H1 (cell line): ENCODE results near the gene NTN5. TPM values are rescaled to one million over a fixed set of nuclear protein-coding genes. Genes with fewer than 3 reads are reported as not detected.

Experiments
- CTCF ChIA-PET: fragments of 300-600 bp; sonication (Branson Sonifier 250); formaldehyde crosslinking; loops from one replicate; lab custom pipeline; 2021; ENCODE audit not compliant: partially characterized antibody; lab: Charles Lee
- POLR2A ChIA-PET: fragments of 300-600 bp; sonication (Branson Sonifier 250); formaldehyde crosslinking; loops from one replicate; lab custom pipeline; 2021; ENCODE audit warnings: inconsistent platforms; ENCODE audit not compliant: partially characterized antibody; lab: Charles Lee
- DNase-seq, 2 experiments: peaks; one replicate each; pipeline versions ENCODE4 v3.0.0 to v3.0.0-alpha.2; 2010 to 2022; ENCODE audit warnings: low spot score in 2 of 2, low read depth in 1 of 2, mixed read lengths in 1 of 2
- FAIRE-seq: peaks from 2 replicates; lab custom pipeline; 2011; peaks lifted over from hg19 to GRCh38; lab: Jason Lieb, UNC
- H2AFZ ChIP-seq: 2 replicates; pipeline ENCODE4 v1.8.1; 2012; ENCODE audit warnings: low read length, inconsistent platforms
- H2AK5ac ChIP-seq: 2 replicates; pipeline ENCODE4 v1.6.1; 2013; ENCODE audit warnings: low read depth, low read length
- H2BK120ac ChIP-seq: replicated peaks from 2 replicates; pipeline ENCODE3; 2013; ENCODE audit warnings: low read depth, low read length, inconsistent platforms
- H2BK12ac ChIP-seq: 2 replicates; pipeline ENCODE4 v1.6.1; 2013; ENCODE audit warnings: low read depth, low read length
- H2BK15ac ChIP-seq: 2 replicates; pipeline ENCODE4 v1.6.1; 2013; ENCODE audit warnings: low read length
- H2BK20ac ChIP-seq: 2 replicates; pipeline ENCODE4 v1.6.1; 2013; ENCODE audit warnings: low read length
- H2BK5ac ChIP-seq: 2 replicates; pipeline ENCODE4 v1.6.1; 2013; ENCODE audit warnings: low read depth, low read length
- H3K14ac ChIP-seq: 2 replicates; pipeline ENCODE4 v1.6.1; 2013; ENCODE audit warnings: inconsistent platforms; ENCODE audit not compliant: insufficient read length
- H3K18ac ChIP-seq: 2 replicates; pipeline ENCODE4 v1.6.1; 2013; ENCODE audit warnings: low read length; ENCODE audit errors: extremely low read depth
- H3K23ac ChIP-seq: 2 replicates; pipeline ENCODE4 v1.6.1; 2013; ENCODE audit warnings: inconsistent platforms; ENCODE audit not compliant: insufficient read length
- H3K23me2 ChIP-seq: 2 replicates; pipeline ENCODE4 v1.6.1; 2013; ENCODE audit warnings: low read depth, low read length
- H3K27ac ChIP-seq: 2 replicates; pipeline ENCODE4 v1.6.1; 2011; ENCODE audit warnings: low read depth, low read length, inconsistent platforms
- H3K27me3 ChIP-seq, 4 experiments: replicated peaks in 1 of 4; 1 replicate in 1 of 4; 2 replicates in 3 of 4; pipeline versions ENCODE4 v1.6.1 to v1.8.1; 2011 to 2013; ENCODE audit warnings: low read length in 3 of 4, mild to moderate bottlenecking in 3 of 4, inconsistent platforms in 2 of 4, mixed read lengths in 2 of 4, moderate library complexity in 1 of 4; ENCODE audit not compliant: control insufficient read depth in 3 of 4, insufficient read depth in 3 of 4; ENCODE audit errors: extremely low read depth in 1 of 4
- H3K36me3 ChIP-seq, 4 experiments: 2 replicates each; pipeline versions ENCODE4 v1.6.1 to v1.8.1; 2011 to 2013; ENCODE audit warnings: mild to moderate bottlenecking in 4 of 4, low read length in 3 of 4, moderate library complexity in 2 of 4, control low read depth in 1 of 4, inconsistent platforms in 1 of 4; ENCODE audit not compliant: insufficient read depth in 4 of 4, control insufficient read depth in 2 of 4
- H3K4ac ChIP-seq: replicated peaks from 2 replicates; pipeline ENCODE3; 2013; ENCODE audit warnings: low read length, low read depth, mixed read lengths, inconsistent platforms; ENCODE audit not compliant: insufficient read length
- H3K4me1 ChIP-seq, 4 experiments: replicated peaks in 1 of 4; 1 replicate in 1 of 4; 2 replicates in 3 of 4; pipeline versions ENCODE4 v1.6.1 to v1.8.1; 2011 to 2013; ENCODE audit warnings: low read length in 3 of 4, inconsistent platforms in 2 of 4, mixed read lengths in 1 of 4; ENCODE audit not compliant: insufficient read depth in 4 of 4, control insufficient read depth in 3 of 4
- H3K4me2 ChIP-seq, 2 experiments: 2 replicates each; pipeline versions ENCODE4 v1.6.1 to v1.8.1; 2011 to 2013; ENCODE audit warnings: low read depth in 2 of 2, low read length in 2 of 2, control low read depth in 1 of 2, inconsistent platforms in 1 of 2, mild to moderate bottlenecking in 1 of 2; ENCODE audit not compliant: insufficient read depth in 1 of 2
- H3K4me3 ChIP-seq, 4 experiments: fragments of 200-600, 300-600 bp in 1 of 4; sonication (generic), shearing (Covaris generic), sonication (Bioruptor Twin) in 1 of 4; 2 replicates each; pipeline versions ENCODE4 v1.5.1 to v1.8.1; 2011 to 2016; ENCODE audit warnings: low read length in 4 of 4, low read depth in 3 of 4, control low read depth in 2 of 4, inconsistent platforms in 2 of 4, mild to moderate bottlenecking in 2 of 4, mixed read lengths in 1 of 4, moderate library complexity in 1 of 4; ENCODE audit not compliant: insufficient read depth in 2 of 4; ENCODE audit errors: extremely low read depth in 1 of 4
- H3K56ac ChIP-seq: replicated peaks from 2 replicates; pipeline ENCODE3; 2013; ENCODE audit warnings: low read depth, mild to moderate bottlenecking, mixed read lengths, low read length, inconsistent platforms; ENCODE audit not compliant: insufficient read length
- H3K79me1 ChIP-seq: 2 replicates; pipeline ENCODE4 v1.6.1; 2013; ENCODE audit warnings: low read depth, low read length, control low read depth
- H3K79me2 ChIP-seq, 2 experiments: 2 replicates each; pipeline versions ENCODE4 v1.6.1 to v1.8.1; 2012 to 2013; ENCODE audit warnings: low read length in 2 of 2, mild to moderate bottlenecking in 2 of 2, inconsistent platforms in 1 of 2; ENCODE audit not compliant: insufficient read depth in 2 of 2, control insufficient read depth in 1 of 2
- H3K9ac ChIP-seq, 4 experiments: replicated peaks in 1 of 4; 1 replicate in 1 of 4; 2 replicates in 3 of 4; pipeline versions ENCODE4 v1.6.1 to v1.8.1; 2011 to 2013; ENCODE audit warnings: low read depth in 3 of 4, low read length in 3 of 4, control low read depth in 2 of 4, mild to moderate bottlenecking in 2 of 4, moderate library complexity in 2 of 4, inconsistent platforms in 1 of 4; ENCODE audit errors: extremely low read depth in 1 of 4
- H3K9me3 ChIP-seq, 2 experiments: 2 replicates each; pipeline versions ENCODE4 v1.6.1 to v1.8.1; 2012 to 2013; ENCODE audit warnings: mild to moderate bottlenecking in 2 of 2, moderate library complexity in 2 of 2, control low read depth in 1 of 2, inconsistent platforms in 1 of 2, low read depth in 1 of 2, low read length in 1 of 2, mixed read lengths in 1 of 2; ENCODE audit not compliant: insufficient read depth in 2 of 2
- H4K20me1 ChIP-seq, 2 experiments: replicated peaks in 1 of 2; 2 replicates each; pipeline versions ENCODE3 to v1.8.1; 2011 to 2013; ENCODE audit warnings: inconsistent platforms in 2 of 2, low read length in 2 of 2, mild to moderate bottlenecking in 1 of 2; ENCODE audit not compliant: insufficient read depth in 2 of 2, control insufficient read depth in 1 of 2
- H4K5ac ChIP-seq: 2 replicates; pipeline ENCODE4 v1.6.1; 2013; ENCODE audit warnings: low read length, low read depth, mixed read lengths, inconsistent platforms; ENCODE audit not compliant: insufficient read length
- H4K8ac ChIP-seq: 2 replicates; pipeline ENCODE4 v1.8.0; 2013; ENCODE audit warnings: mild to moderate bottlenecking, moderate library complexity, low read length, inconsistent platforms; ENCODE audit not compliant: insufficient read depth; ENCODE audit errors: extremely low read depth
- H4K91ac ChIP-seq: replicated peaks from 2 replicates; pipeline ENCODE3; 2013; ENCODE audit warnings: low read length, mixed read lengths, inconsistent platforms; ENCODE audit not compliant: insufficient read length
- ATF2 ChIP-seq: IDR thresholded peaks from 2 replicates; pipeline ENCODE4 v1.6.1; 2012; ENCODE audit warnings: low read length, inconsistent platforms
- BRCA1 ChIP-seq: IDR thresholded peaks from 2 replicates; pipeline ENCODE4 v1.6.1; 2012; ENCODE audit warnings: low read depth, low read length, improper control_type of control experiment
- CBX8 ChIP-seq: fragments of 300-800, 300-1000 bp; sonication (generic); IDR thresholded peaks from 2 replicates; pipeline ENCODE4 v1.7.1; 2016; ENCODE audit warnings: low read depth, low read length, borderline replicate concordance
- E2F6 ChIP-seq: IDR thresholded peaks from 2 replicates; pipeline ENCODE4 v1.6.1; 2012; ENCODE audit warnings: inconsistent platforms
- JUND ChIP-seq: IDR thresholded peaks from 2 replicates; pipeline ENCODE4 v1.6.1; 2011; ENCODE audit warnings: mild to moderate bottlenecking, improper control_type of control experiment, low read length
- POU5F1 ChIP-seq: IDR thresholded peaks from 2 replicates; pipeline ENCODE4 v1.6.1; 2011; ENCODE audit warnings: low read depth, mild to moderate bottlenecking, low read length, moderate library complexity
- RXRA ChIP-seq: IDR thresholded peaks from 2 replicates; pipeline ENCODE4 v1.6.1; 2011; ENCODE audit warnings: low read depth, mild to moderate bottlenecking, low read length, moderate library complexity; ENCODE audit not compliant: insufficient read depth
- SIRT6 ChIP-seq: IDR thresholded peaks from one replicate; pipeline ENCODE4 v1.7.1; 2012; ENCODE audit warnings: low read length, inconsistent platforms
- SIX5 ChIP-seq: IDR thresholded peaks from 2 replicates; pipeline ENCODE4 v1.6.1; 2011; ENCODE audit warnings: mild to moderate bottlenecking, low read depth, low read length
- TBP ChIP-seq: IDR thresholded peaks from 2 replicates; pipeline ENCODE4 v1.6.1; 2011; ENCODE audit warnings: low read depth, low read length, improper control_type of control experiment
- YY1 ChIP-seq: IDR thresholded peaks from 2 replicates; pipeline ENCODE4 v1.6.1; 2011; ENCODE audit warnings: low read depth, mild to moderate bottlenecking, low read length
- WGBS, 2 experiments: shearing (Covaris generic) in 1 of 2; methylation state at CpG; one replicate each; pipeline versions ENCODE4 v1.1.6 to v1.1.7; 2013 to 2015; ENCODE audit warnings: low lambda C conversion rate in 2 of 2, mixed read lengths in 2 of 2, inconsistent platforms in 1 of 2, low coverage in 1 of 2, missing lambda C conversion rate in 1 of 2; ENCODE audit not compliant: insufficient replicate concordance in 2 of 2, insufficient coverage in 1 of 2, insufficient read length in 1 of 2; ENCODE audit errors: extremely low coverage in 1 of 2, missing lambda C conversion rate in 1 of 2; 5-methylcytosine and 5-hydroxymethylcytosine counted together
- polyA plus RNA-seq, 7 experiments: library from polyadenylated mRNA; depleted of rRNA in 3 of 7; stranded (reverse) in 5 of 7; unstranded in 2 of 7; fragments of >200 nt in 5 of 7; fragments of 200-250 nt in 2 of 7; gene quantifications; 1 replicate in 5 of 7; 2 replicates in 1 of 7; 4 replicates in 1 of 7; pipeline versions ENCODE4 v1.2.1 to v1.2.3, GENCODE V29; 2011 to 2013; ENCODE audit warnings: missing spikeins in 2 of 7, mixed read lengths in 2 of 7
- total RNA-seq: library from RNA; stranded (reverse); fragmentation: NEBNext Ultra II Directional; extraction: Animal tissue kit (Norgen Biotek cat#: 25700); gene quantifications from 2 replicates; pipeline ENCODE4 v1.2.1, GENCODE V29; 2021

The NTN5 gene
- total and polyA plus RNA-seq, 2 of the 8 experiments (the other 6 are each of a cell fraction or from before 2014, with no cell fraction given) = 0.47 to 0.85 TPM

- CTCF ChIA-PET = interaction anchor here (1.8 to 9.4 kb wide), 2 partner anchors 9 to 28 kb away, joined by 15 to 42 read pairs; no protein-coding TSS in a partner anchor
- WGBS, 2 experiments = 94% methylated on average over 13 of the region's 13 CpGs; no CpG with 5 or more reads in 1 of the 2 experiments
- POLR2A ChIA-PET = interaction anchor here (4.2 kb wide), 1 partner anchor 9 kb away, joined by 26 read pairs; no protein-coding TSS in a partner anchor
- no peak for TF ChIP-seq SIX5
- TF ChIP-seq RXRA = no peak
- TF ChIP-seq POU5F1 = no peak
- no peak for TF ChIP-seq SIRT6
- TF ChIP-seq YY1 = no peak
- TF ChIP-seq BRCA1 = no peak
- no peak for TF ChIP-seq TBP
- TF ChIP-seq E2F6 = no peak
- no peak for TF ChIP-seq CBX8
- TF ChIP-seq ATF2 = no peak
- no peak for TF ChIP-seq JUND
These were observed 29.9 kb upstream of the NTN5 start for GRCh38 chr19:48702701-48703100.

More at GRCh38 chr19:48702701-48703100, 29.9 kb upstream of the NTN5 start:
- DNase-seq = no peak
- Histone ChIP-seq H4K20me1 (peaks cover 0 to 2% of the 10 kb centered on the region in 2 experiments), H3K79me2 (no peaks in the 10 kb centered on the region), H3K4me3 (no peak overlapping the region), H3K27me3 (no peaks in the 10 kb centered on the region), H2BK15ac (no peak overlapping the region), H4K91ac (no peak overlapping the region), H3K18ac (no peak overlapping the region), H3K36me3 (peaks cover 0 to 8% (median 3%) of the 10 kb centered on the region in 4 experiments; a peak in 4 of 8 replicates), H2BK120ac (no peak overlapping the region), H3K56ac (no peak overlapping the region), H3K9me3 (peaks cover 0 to 4% of the 10 kb centered on the region in 2 experiments; a peak in 1 of 4 replicates), H3K14ac (no peak overlapping the region), H3K4ac (no peak overlapping the region), H4K8ac (no peak overlapping the region), H2BK5ac (no peak overlapping the region), H2AFZ (no peak overlapping the region), H2AK5ac (no peak overlapping the region), H3K23ac (no peak overlapping the region), H3K27ac (no peak overlapping the region), H3K79me1 (no peaks in the 10 kb centered on the region; the same call in 1 of the 2 replicates), H3K4me2 (no peak overlapping the region), H3K9ac (no peak overlapping the region), H3K4me1 (no peaks in the 10 kb centered on the region), H3K23me2 (0 out of 2 replicates have a peak, but pooled peaks cover 2% of the 10 kb centered on the region), H4K5ac (no peak overlapping the region), H2BK12ac (no peak overlapping the region), H2BK20ac (no peak overlapping the region)
- FAIRE-seq = no peak
